DMS153 treated with DMSO at 0.1 percent for 48 hours (cell line): ENCODE measurements around the gene DUS1L.

Experiments used
- DNase-seq: peaks from one replicate; lab custom pipeline; 2025; ENCODE audit not compliant: unreplicated experiment; lab: John Stamatoyannopoulos, UW

Gene DUS1L

GRCh38 chr17:82065638-82066303, at the start of gene DUS1L:
DUS1L (minus strand) TSS chr17:82065804; CDS start chr17:82065059, 745 bp downstream.
- DNase-seq, result no peak

DNA sequence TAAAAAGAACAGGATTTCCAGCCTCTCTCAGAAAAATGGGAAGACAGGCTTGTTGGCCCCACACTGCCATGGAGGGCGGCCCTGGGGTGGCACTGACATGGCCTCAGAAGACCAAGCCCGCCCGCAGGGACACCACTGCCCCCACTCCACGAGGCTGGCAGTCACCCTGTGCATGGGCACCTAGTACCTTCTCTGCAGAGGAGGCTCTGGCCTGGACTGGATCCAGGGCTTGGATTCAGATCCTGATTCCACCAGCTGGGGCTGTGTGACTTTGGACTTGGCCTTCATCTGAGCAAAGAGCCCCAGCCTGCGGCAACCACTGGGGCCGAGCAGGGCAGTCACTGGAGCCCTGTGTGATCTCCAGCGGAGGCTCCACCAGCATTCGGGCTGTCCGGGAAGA, 49.3 kb upstream of the DUS1L start:
- no peak for DNase-seq

GRCh38 chr17:82114447-82114846, 48.8 kb upstream of the DUS1L start:
- no peak for DNase-seq

GRCh38 chr17:82113941-82114340, 48.3 kb upstream of the DUS1L start:
- DNase-seq, result no peak

DNA sequence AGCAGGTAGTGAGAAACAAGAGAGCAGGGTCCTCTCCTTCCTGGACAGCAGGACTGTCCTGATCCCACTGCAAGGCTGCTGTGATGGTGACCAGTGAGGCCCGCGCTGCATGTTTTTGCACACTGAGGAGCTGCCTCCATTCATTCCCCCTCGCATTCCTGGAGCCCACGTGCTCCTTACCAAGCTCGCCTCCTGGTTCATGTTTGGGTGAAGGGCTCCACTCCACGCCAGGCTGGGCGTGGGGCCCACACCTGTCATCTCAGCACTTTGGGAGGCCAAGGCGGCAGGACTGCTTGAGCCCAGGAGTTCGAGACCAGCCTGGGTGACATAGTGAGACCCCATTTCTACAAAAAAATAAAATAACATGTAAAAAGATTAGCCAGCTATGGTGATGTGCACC, 47.8 kb upstream of the DUS1L start:
- DNase-seq, result no peak

- no peak for DNase-seq
Measured at GRCh38 chr17:82112914-82113311, 47.3 kb upstream of the DUS1L start.

DNA sequence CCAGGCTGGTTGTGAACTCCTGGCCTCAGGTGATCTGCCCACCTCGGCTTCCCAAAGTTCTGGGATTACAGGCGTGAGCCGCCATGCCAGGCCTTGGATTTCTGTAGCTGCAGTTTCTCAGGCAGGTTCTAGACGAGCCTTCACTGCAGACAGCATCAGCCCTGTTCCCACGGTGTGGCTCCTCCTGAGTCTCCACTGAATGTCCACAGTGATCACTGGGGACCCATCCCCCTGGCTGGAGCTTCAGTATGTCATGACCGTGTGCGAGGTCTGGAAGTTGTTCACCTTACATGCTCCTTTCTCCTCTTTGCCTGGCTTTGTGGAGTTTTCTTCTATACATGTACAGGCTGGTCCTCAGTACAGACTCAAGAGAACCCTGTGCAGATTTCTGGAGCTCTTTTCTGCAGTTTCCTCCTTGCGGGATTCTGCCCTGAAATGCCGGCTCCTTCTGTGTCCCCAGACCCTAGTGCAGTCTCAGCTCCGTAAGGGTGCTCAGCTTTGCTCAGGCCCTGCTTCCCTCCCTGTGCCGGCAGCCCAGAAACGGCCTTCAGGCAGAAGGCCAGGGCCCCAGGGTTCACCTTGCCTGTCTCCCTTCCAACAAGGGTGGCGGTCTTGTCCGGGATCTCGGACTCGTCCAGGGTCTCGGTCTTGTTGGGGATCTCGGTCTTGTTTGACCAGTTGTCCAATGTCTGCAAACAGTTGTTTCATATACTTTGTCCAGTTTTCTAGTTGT, 46.7 kb upstream of the DUS1L start:
- DNase-seq, result no peak

DNA sequence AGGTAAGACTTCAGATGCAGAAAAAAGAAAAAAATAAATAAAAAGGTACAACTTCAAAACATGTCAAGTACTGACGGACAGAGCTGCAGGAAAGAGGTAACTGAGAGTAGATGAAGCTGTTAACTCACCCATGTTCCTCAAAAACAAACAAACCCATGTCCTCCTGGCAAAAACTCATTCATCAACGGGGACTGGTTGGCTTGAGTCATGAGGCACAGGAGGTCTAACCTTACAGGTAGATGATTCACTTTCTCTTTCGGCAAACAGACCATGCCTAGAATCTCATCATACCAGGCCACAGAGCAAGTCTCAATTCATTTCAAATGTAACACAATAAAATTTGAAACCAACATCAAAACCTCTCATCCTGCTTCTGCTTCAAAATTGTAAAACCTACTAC, 44.7 kb upstream of the DUS1L start:
- DNase-seq, result no peak

DNA sequence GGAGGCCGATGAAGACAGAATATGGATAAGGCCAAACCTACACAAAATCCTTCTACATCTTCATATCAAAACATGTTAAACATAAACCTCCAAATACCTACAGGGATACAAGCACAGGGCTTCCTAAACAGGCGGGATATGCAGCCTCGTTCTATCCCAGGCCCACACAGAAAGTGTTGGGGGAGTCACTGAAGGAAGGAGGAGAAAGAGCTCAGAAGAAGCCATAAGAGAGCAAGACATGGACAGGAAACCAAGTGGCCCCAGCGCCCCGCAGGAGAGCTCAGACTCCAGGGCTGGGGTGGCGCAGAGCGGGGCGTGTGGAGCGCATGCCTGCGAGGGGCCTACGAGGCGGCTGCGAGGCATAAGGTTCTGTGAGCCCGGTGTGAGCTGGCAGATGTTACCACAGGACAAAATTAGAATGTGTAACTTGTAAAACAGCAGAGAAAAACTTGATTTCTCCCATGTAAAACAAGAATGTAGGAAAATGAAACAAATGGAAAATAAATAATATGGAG, 43.4 kb upstream of the DUS1L start:
- no peak for DNase-seq

GRCh38 chr17:82108496-82108945, 42.9 kb upstream of the DUS1L start:
- no peak for DNase-seq

DNA sequence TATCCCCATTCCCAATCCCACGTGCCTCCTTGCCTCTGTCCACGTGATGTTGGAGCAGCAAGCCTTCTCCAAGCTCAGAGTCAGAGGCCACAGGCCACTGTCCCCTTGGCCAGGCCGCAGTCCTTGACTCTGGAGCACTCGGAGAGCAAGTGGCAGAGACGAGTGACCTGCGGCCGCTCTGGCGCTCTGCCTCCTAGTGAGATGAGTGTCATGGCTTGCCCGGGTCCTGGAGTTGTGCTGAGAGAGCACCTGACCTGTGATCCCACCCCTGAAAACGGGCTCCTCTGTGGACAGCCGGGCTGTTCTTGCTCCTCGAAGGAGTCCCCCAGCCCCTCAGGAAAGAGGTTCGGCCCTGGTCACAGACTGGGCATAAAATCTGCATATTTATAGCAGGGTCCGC, 42.4 kb upstream of the DUS1L start:
- no peak for DNase-seq

- DNase-seq, result no peak
Measured at GRCh38 chr17:82107341-82107860, 41.8 kb upstream of the DUS1L start.

- no peak for DNase-seq
Measured at GRCh38 chr17:82106688-82107305, 41.2 kb upstream of the DUS1L start.

- peak; percentile 50 for DNase-seq
Measured at GRCh38 chr17:82105882-82106687, 40.5 kb upstream of the DUS1L start.

GRCh38 chr17:82105417-82105881, 39.8 kb upstream of the DUS1L start:
- DNase-seq, result no peak

- DNase-seq, result no peak
Measured at GRCh38 chr17:82104797-82105416, 39.3 kb upstream of the DUS1L start.

GRCh38 chr17:82103553-82104451, 38.2 kb upstream of the DUS1L start:
- no peak for DNase-seq

DNA sequence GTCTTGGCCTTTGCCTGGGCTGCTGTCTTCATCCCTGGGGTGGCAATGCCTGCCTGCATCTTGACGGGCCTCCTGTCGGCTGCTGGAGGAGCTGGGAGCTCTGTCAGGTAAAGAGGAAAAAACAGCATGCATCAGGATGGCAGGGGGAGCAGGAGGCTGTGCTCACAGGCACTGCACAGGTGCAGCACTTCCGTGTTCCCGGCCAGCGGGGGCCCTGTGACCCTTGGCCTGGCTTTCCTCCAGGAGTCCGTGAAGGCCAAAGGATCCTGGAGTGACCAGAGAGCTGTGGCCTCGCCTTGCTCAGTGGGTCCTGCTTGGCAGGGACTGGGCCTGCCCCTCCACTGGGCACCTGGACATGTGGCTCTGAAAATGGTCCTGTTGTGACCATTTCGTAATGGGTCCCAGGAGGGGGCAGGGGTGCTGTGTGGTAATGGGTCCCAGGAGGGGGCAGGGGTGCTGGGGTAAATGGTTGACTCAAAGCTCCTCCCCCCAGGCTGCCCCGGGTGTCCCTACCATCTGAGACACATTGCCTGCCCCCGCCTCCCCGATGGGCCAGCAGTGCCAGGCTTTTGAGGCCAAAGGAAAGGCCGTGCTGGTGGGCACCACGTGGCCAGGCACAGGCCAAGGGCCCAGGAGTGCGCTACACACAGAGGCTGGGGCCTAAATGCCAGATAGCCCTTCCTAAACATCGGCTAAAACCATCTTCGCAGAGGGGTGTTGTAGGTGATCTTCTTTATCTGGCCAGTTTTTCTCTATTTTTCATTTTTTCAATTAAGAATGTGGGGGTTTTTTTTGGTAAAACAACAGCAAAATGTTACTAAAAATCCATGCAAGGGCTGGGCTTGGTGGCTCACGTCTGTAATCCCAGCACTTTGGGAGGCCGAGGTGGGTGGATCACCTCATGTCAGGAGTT, 36.4 kb upstream of the DUS1L start:
- no peak for DNase-seq
